Astrocyte of the cerebellum (primary cell): Measurements from ENCODE around the gene ZNF366.

ENCODE experiments used
- DNase-seq: peaks from one replicate; pipeline ENCODE4 v3.0.0-alpha.2; 2011; ENCODE audit warnings: low read depth
- H3K4me3 ChIP-seq: 2 replicates; pipeline ENCODE4 v1.5.1; 2011; ENCODE audit warnings: mild to moderate bottlenecking, low read depth, low read length, moderate library complexity
- CTCF ChIP-seq: IDR thresholded peaks from 2 replicates; pipeline ENCODE4 v1.5.1; 2012; ENCODE audit warnings: low read length, low read depth, moderate library complexity, mild to moderate bottlenecking; ENCODE audit errors: missing control alignments
- in situ Hi-C: cut with HindIII; loops from 2 replicates; pipeline ENCODE4 v1.10.0; 2017; ENCODE audit warnings: low sequenced_read_pairs

The ZNF366 gene

GRCh38 chr5:72479921-72480320 lies 27.3 kb downstream of the ZNF366 start:
- no peak for TF ChIP-seq CTCF
- in situ Hi-C loops, result no loop called here
- no peak for DNase-seq
- no peak overlapping the region for H3K4me3 ChIP-seq

GRCh38 chr5:72478684-72479083 lies 28.5 kb downstream of the ZNF366 start:
- in situ Hi-C loops, result no loop called here
- TF ChIP-seq CTCF, result no peak
- no peak overlapping the region for H3K4me3 ChIP-seq
- no peak for DNase-seq

GRCh38 chr5:72478276-72478675 lies 28.9 kb downstream of the ZNF366 start:
- DNase-seq, result no peak
- no peak overlapping the region for H3K4me3 ChIP-seq
- no peak for TF ChIP-seq CTCF
- in situ Hi-C loops, result no loop called here

- no peak for DNase-seq
- H3K4me3 ChIP-seq, result no peak overlapping the region
- no peak for TF ChIP-seq CTCF
- in situ Hi-C loops, result no loop called here
Observed at GRCh38 chr5:72477644-72478043, 29.6 kb downstream of the ZNF366 start.

GRCh38 chr5:72477176-72477575 lies 30.0 kb downstream of the ZNF366 start:
- in situ Hi-C loops, result no loop called here
- no peak overlapping the region for H3K4me3 ChIP-seq
- DNase-seq, result no peak
- no peak for TF ChIP-seq CTCF

GRCh38 chr5:72476721-72477120 lies 30.5 kb downstream of the ZNF366 start:
- DNase-seq, result no peak
- in situ Hi-C loops, result no loop called here
- H3K4me3 ChIP-seq, result no peak overlapping the region
- no peak for TF ChIP-seq CTCF

- in situ Hi-C loops, result no loop called here
- no peak for DNase-seq
- no peak for TF ChIP-seq CTCF
- H3K4me3 ChIP-seq, result no peak overlapping the region
Observed at GRCh38 chr5:72476275-72476674, 30.9 kb downstream of the ZNF366 start.
